Measurements from ENCODE around the gene KIF17. TPM values are rescaled to one million over a fixed set of nuclear protein-coding genes. Genes with fewer than 3 reads are reported as not detected.

Gene KIF17
- total RNA-seq, 1 donor from 2014 or later, result 2.4 TPM

GRCh38 chr1:20615946-20616846 is 101.6 kb downstream of the KIF17 start:
- intact Hi-C loops (cut with DNase I), result no loop called here

GRCh38 chr1:20614131-20614579 is 103.7 kb downstream of the KIF17 start:
- DNase-seq (ENCODE audit: low spot score), result no peak
- intact Hi-C loops (cut with DNase I), result no loop called here
- no peak for ATAC-seq

More at GRCh38 chr1:20615946-20616846, 101.6 kb downstream of the KIF17 start:
- ATAC-seq (no peak), DNase-seq (ENCODE audit: low spot score) (no peak)

Other genes starting within 250 kb of the KIF17 start
- gene CAMK2N1, start 231.8 kb downstream of the KIF17 start, total RNA-seq, result 8.2 TPM
- gene MUL1, start 209.9 kb downstream of the KIF17 start, total RNA-seq, result 20.6 TPM
- gene FAM43B, start 165.4 kb downstream of the KIF17 start, total RNA-seq, result 0.18 TPM
- 4.3 TPM for gene CDA, start 128.9 kb downstream of the KIF17 start, total RNA-seq
- 72.3 TPM for gene PINK1, start 84.5 kb downstream of the KIF17 start, total RNA-seq
- 103 TPM for gene DDOST, start 56.6 kb downstream of the KIF17 start, total RNA-seq
- gene SH2D5, start 14.7 kb upstream of the KIF17 start, total RNA-seq, result not detected
- 284 TPM for gene HP1BP3, start 69.3 kb upstream of the KIF17 start, total RNA-seq

Measured in sciatic nerve (tissue), 2 donors.